Sciatic nerve (tissue), 2 donors: ENCODE data around the gene RASA3. TPM values are rescaled to one million over a fixed set of nuclear protein-coding genes. Genes with fewer than 3 reads are reported as not detected.
A peak's percentile ranks its signal among the peaks of the same experiment; 100 is the strongest.

Experiments used
- ATAC-seq: fragments of 200-7000 bp; cut with Tn5 transposase; one replicate; pipeline ENCODE4 v1.9.1; 2020; ENCODE audit warnings: mild to moderate bottlenecking, moderate library complexity
- DNase-seq: peaks from one replicate; pipeline ENCODE4 v3.0.0-alpha.2; 2020; ENCODE audit warnings: low spot score
- intact Hi-C: fragments of 100-400 bp; cut with DNase I; formaldehyde crosslinking; loops from one replicate; pipeline ENCODE4 v1.14.2; 2022
- total RNA-seq: library from RNA; stranded (reverse); fragmentation: NEBNext Ultra II Directional; extraction: Animal tissue kit (Norgen Biotek cat#: 25700); gene quantifications from one replicate; pipeline ENCODE4 v1.2.1, GENCODE V29; 2021
- donor health status: DM: no; HTN: no; CAD: no.
- donor health status: DM: no; HTN: no; CAD: no.

The RASA3 gene
- total RNA-seq, 1 donor from 2014 or later: 47.6 TPM

DNA sequence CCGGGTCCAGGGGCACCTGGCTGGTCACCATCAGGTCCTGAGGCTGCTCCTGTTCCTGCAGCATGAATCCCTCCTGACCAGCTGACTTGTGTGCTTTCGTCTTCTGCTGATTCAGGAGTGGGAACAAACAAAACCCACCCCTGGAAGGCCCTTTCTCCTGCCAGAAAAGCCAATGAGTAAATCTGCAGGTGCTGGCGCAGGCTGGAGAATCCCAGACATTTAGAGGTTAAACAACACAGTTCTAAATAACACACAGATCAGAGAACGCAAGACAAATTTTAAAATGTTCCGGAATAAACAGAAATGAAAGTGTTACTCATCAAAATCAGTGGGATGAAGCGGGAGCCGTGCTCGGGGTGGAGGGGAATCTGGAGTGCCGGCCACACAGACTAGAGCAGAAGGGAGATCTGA lies 97.9 kb downstream of the RASA3 start:
- DNase-seq (no peak), ATAC-seq (no peak)
- intact Hi-C loops: no loop called here

DNA sequence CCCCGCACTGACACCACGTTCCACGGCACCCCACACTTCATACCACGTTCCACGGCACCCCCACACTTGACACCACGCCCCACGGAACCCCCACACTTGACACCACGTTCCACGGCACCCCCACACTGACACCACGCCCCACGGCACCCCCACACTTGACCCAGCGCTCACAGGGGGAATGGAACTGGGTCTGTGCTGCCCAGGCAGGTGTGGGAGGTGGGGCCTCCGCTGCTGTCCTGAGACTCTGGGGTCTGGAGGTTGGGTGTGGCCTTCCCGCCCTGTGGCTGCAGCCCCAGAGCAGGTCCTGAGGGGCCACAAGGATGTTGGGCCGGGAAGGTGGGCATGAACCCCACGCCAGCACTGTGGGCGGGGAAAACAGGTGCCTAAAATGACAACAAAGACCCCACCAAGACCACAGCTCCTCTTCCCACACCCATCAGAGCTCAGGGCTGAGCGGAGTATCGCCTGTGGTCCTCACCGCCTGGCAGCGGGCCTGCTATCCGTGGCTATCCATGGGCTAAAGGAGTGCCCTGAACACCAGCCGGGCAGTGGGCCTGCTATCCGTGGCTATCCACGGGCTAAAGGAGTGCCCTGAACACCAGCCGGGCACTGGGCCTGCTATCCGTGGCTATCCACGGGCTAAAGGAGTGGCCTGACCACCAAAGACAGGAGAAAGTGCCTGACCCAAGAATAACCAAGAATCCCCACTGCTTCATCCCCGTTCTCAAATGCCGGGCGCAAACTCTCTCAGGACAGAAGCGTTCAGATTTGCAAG lies 98.7 kb downstream of the RASA3 start:
- intact Hi-C loops: no loop called here
- DNase-seq: no peak
- no peak for ATAC-seq

DNA sequence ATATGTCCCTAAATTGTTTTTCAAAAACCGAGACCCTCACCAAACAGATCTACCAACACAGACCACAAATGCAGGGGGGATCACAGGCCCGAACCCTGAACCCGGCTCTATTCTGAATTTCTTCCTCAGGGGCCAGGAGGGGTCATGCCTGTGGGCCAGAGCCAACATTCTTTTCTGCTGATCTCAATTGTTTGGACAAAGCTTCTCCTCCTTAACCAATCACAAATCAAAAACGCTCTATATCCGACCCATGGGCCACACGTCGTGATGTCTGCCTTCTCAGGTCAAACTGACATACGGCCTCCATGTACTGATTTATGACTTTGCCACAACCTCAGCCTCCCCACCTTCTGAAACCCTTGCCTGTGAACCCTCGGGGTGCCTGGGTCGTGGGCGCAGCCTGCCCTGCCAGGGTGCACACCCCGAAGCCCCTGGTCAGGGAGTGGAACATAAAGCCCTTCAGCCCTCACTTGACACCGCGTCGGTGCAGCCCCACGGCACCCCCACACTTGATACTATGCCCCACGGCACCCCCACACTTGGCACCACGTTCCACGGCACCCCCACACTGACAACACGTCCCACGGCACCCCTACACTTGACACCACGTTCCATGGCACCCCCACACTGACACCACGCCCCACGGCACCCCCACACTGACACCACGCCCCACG lies 100.2 kb downstream of the RASA3 start:
- DNase-seq (no peak), ATAC-seq (peak; percentile 51)
- intact Hi-C loops: no loop called here

DNA sequence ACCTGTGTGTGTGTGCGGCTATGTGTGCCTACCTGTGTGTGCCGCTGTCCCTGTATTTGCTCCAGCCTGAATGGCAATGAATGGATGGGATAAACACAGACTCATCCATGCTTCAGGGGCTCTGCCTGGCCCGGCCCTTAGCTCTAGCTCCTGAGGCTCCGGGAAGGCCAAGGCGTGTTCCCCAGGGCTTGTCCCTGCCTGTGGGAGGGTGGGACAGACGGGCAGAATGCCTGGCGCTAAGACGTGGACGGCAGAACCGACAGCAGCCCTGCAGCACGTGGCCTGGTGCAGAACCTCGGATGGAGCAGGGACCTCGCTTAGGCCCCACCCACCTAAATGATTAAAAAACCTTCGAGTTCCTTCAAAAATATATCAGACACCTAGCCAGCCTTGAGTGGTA lies 100.8 kb downstream of the RASA3 start:
- intact Hi-C loops: no loop called here
- ATAC-seq (no peak), DNase-seq (no peak)

DNA sequence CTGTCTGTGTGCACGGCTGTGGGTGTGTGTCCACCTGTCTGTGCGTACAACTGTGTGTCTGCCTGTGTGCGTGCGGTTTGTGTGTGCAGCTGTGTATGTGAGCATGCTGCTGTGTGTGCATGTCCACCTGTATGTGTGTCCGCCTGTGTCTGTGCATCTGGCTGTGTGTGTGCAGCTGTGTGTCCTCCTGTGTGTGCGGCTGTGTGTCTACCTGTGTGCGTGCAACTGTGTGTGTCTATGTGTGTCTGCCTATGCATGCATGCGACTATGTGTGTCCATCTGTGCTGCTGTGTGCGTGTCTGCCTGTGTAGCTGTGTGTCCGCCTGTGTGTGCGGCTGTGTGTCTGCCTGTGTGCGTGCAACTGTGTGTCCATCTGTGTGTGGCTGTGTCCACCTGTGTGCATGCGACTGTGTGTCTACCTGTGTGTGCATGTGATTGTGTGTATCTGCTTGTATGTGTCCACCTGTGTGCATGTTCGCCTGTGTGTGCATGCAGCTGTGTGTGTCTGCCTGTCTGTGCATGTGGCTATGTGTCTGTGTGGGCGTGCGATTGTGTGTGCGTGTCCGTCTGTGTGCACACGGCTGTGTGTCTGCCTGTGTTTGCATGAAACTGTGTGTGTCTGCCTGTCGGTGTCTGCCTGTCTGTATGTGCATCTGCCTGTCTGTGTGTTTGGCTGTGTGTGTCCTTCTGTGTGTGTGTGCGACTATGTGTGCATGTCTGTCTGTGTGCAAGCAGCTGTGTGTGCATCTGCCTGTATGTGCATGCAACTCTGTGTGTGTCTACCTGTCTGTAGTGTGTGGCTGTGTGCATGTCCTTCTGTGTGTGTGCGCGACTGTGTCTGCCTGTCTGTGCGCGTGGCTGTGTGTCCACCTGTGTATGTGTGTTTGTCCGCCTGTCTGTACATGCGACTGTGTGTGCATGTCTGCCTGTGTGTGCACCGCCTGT lies 101.5 kb downstream of the RASA3 start:
- no peak for DNase-seq

DNA sequence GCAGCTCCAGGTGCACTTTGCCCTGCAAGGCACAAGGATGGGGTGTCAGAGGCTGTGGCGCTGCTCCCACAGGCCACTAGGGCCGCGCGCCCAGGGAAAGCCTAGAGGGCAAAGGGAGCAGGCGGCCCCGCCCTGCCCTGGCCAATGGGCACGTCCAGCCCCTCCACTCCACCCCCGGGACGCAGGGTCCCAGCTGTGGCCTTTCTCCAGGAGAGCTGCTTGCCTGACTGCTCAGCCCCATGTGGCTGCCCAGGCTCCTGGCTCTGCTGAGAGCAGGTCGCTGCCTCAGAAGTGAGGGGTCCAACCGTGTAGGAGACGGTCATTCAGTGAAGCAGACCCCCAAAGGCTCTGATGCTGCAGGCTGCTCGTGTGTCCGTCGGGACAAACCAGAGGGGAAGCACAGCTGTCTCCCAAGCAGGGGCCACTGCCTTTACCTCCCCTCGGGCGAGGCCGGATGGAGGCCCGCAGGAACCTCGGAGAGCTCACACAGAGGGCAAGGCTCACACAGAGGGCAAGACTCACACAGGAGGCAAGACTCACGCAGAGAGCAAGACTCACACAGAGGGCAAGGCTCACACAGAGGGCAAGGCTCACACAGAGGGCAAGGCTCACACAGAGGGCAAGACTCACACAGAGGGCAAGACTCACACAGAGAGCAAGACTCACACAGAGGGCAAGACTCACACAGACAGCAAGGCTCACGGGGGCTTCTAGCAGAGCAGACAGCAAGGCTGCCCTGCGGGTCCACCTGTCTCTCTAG lies 102.4 kb downstream of the RASA3 start:
- DNase-seq (no peak), ATAC-seq (no peak)
- intact Hi-C loops: no loop called here

More for the DNA sequence above, 101.5 kb downstream of the RASA3 start:
- no peak for ATAC-seq
- intact Hi-C loops: no loop called here

DNA sequence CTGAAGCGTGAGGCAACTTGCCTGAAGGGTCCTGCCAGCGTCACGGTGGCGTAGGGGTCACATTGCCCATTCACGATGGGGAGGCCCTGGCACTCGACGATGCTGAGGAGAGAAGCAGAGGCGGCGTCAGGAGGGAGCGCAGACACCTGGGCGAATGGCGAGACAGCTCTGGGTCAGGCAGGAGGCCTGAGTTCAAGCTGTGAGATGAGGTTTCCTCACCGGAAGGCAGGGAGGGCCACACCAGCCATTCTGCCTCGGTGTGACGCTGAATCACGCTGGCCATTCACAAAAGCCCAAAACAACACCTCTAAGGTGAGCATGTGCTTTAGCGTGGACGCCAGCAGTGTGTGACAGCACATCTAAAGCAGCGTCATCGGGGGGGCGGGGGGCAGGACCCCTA lies 104.6 kb downstream of the RASA3 start:
- intact Hi-C loops: no loop called here
- DNase-seq: no peak
- ATAC-seq: no peak

DNA sequence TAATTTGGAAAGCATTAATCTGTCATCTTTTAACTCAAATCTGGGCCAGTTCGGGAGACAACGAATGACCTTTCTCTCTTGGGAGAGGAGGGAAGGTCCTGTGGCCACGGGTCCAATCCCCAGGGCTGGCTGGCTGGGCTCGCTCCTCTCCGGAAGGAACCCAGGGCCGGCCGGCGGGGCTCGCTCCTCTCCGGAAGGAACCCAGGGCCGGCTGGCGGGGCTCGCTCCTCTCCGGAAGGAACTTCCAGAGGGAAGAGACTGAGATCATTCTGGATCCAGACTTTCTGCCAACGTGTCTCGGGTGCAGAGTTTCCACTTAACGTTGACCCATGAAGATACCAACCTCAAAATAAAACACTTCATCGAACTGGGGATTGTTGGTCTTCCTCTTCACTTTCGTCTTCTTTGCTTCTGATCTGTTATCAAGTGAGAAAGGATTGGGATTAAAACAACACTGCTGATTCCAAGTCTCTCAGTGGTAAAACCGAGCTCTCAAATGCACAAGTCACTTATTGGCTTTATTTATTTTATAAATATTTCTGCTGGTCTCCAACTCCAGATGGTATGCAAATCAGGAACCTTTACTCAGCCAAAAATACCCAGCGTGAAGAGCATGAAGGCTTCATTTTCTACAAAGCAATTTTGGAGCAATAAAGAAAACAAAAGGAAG lies 105.2 kb downstream of the RASA3 start:
- peak; percentile 80 for ATAC-seq
- intact Hi-C loops: no loop called here
- peak; percentile 82 for DNase-seq

DNA sequence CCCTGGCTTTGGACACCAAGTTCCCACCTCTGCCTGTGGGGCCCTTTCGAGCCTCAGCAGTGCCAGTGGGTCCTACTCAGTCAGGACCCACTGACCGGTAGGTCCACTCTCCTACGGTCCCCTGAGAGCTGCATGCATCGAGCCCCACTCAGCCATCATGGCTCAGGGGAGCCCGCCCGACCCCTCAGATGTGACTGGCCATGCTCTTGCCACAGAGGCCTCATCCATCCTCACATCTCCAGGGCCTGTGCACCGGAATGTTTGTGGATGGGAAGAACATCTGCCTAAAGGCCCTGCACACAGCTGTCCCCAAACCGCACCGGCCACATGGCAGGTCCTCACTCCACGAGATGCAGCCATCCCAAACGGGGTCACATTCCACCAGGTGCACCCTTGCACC lies 105.9 kb downstream of the RASA3 start:
- peak; percentile 14 for ATAC-seq
- DNase-seq: no peak
- intact Hi-C loops: no loop called here

DNA sequence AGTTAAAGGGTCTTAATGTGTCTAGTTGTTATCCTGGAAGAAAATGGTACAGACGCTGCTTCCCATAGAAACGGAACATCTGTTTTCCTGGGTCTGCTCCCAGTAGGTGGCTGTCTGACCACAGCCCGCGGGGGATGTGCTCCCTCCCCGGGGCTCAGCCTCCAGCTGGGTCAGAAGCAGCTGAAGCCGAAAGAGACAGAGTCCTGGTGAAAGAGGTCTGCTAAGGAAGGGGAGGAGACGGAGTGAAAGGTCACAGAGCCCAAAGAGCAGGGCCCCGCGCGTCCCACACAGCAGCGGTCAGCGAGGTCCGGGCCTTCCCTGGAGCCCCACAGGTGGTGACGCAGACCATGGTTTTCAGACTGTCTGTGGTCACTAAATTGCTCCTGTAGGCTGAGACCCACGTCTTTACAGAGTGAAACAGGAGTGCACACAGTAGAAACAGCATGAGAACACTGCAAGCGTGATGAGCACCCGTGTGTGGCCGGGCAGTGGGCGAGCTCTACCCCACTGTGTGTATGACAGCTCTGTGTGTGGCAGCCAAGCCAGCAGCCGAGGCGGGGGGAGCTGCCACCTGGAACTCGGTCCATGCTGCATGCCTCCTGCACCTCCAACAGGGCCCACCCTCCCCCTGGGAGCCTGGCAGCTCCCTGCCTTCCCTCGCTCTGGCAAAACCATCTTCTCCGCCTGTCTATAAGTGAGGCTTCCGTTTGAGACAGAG lies 106.5 kb downstream of the RASA3 start:
- intact Hi-C loops: no loop called here
- DNase-seq (no peak), ATAC-seq (peak; percentile 57)

DNA sequence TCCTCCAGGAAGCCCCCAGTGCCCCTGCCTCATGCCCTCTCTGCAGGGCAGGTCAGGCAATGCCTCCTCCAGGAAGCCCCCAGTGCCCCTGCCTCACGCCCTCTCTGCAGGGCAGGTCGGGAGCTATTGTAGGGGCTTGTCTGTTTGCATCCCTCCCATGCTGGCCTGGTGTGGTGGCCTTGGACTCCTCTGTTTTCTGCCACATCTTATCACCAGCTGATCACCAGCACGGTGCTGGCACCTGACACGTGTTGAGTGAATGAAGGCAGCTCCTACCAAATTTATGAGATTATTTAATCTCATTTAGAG lies 107.1 kb downstream of the RASA3 start:
- no peak for ATAC-seq
- intact Hi-C loops: no loop called here
- DNase-seq: no peak

DNA sequence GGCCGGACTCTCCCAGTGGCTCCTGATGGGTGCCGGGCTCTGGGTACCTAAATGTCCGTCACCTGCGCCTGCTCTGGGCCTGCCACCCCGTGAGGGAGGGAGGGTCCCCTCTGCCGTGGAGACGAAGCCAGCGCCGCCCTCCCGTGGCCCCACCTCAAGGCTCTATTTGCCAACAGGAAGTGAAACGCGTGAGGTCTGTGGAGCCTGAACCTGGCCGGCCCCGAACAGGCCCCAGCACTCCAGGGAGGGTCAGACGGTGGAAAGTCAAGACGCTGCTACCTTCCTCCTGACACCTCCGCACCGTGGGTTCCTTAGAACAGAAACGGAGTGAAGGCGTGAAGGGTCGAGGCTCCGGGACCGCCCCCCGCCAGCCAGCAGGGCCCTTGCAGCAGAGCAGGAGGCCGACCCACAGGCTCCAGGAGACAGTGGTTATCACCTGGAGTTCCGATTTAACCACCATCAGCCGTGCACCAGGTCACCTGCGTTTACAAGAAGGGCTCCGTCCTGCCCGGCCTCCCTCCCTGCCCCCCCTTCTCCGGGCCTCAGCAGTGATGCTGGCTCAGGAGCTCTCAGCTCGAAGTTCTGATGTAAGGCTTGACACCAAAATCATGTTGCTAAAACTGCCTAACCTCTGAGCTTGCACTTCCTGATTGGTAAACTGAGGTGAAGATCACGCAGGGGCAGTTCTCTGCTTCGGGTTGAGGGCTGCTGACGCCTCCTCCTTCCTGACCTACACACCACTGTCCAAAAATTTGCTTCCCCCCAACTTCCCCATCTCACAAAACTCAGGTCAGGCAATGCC lies 107.6 kb downstream of the RASA3 start:
- ATAC-seq: no peak
- intact Hi-C loops: no loop called here
- DNase-seq: no peak

DNA sequence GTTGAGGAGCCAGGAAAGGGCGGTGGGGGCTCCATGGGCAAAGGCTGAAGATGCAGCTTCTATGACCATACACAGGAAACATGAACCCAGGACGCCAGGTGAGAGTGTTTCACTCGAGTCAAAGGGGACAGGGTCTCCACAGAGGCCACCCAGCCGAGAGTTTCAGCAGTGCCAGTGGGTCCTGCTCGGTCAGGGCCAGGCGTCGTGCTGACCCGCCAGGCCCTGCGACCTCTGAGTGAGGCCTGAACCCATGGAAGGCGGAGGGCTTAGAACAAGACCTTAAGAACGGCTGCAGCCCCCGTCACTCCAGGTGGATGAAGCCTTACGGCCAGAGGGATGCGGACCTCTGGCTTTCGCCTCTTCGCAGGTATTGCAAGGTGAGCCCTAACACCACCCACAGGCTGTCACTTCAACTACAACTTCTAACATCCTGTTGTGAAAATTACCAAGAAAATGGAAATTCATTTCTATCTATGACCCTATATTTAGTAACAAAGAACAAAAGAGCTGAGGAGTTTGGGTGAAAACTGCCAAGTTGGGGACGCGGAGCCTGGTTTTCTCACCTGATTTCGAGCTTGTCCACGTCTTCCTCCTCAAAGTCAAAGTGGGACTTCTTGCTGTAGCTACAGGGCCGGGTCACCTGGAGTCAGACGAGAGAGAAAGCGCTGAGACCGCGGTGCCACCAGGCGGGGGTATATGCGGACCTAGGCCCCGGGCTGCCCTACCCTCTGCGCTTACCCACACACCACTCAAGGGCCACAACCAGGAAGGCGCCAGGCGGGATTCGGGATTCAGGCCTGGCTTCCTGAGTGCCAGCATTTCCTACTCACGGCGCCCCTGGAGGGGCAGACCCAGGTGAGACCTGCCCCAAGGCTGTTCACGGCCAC lies 108.5 kb downstream of the RASA3 start:
- DNase-seq (no peak), ATAC-seq (no peak)
- intact Hi-C loops: no loop called here

DNA sequence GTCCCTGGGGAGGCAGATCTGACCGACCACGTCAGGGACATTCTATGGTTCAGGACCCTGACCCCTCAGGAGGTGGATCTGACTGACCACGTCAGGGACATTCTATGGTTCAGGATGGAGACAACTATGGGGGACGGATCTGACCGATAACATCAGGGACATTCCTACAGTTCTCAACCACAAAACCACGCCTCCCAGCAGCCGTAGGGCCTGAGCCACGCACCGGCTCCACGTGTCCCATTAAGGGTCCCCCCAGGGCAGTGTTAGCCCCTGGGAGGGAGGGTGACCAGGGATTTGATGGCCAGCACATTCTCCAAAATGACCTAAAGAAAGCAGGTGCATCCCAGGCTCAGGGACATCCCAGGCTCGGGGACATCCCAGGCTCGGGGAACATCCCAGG lies 109.5 kb downstream of the RASA3 start:
- no peak for ATAC-seq
- no peak for DNase-seq
- intact Hi-C loops: no loop called here

DNA sequence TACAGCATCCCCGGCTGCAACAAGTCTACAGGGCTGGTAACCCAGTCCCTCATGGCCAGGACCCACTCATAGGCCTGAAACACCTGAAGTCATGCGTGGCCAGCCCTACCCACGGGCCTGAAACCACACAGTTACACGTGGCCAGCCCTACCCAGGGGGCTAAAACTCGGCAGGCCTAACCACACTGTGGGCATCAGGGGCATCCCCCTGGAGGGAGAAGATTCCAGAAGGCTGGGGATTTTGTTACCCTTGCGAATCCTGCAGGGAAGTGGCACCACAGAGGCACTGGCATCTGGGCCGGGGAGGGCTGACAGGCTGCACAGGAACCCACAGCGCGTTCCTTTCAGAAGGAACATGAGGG lies 110.1 kb downstream of the RASA3 start:
- no peak for DNase-seq
- no peak for ATAC-seq
- intact Hi-C loops: no loop called here
